Measurements from ENCODE around the gene RAPGEF3.

GRCh38 chr12:47748507-47748828, 10.2 kb downstream of the RAPGEF3 start:
- no peak for TF ChIP-seq CTCF (IDR thresholded peaks at IDR 0.05; ENCODE audit: poor library complexity)
- TF ChIP-seq EZH2 (IDR thresholded peaks at IDR 0.05; ENCODE audit: borderline replicate concordance): no peak
- no peak for TF ChIP-seq EZH2phosphoT487 (IDR thresholded peaks at IDR 0.05; ENCODE audit: low read depth, severe bottlenecking, unreplicated experiment)
